Medulla oblongata (tissue), 1 donor: Measurements from ENCODE around the gene IL27RA.
"Not testable (repeated sequence)": the region's sequence is repeated elsewhere in the genome, so short reads cannot be mapped to it uniquely, and the experiment has no call there.

ENCODE experiments used
- DNase-seq: peaks from one replicate; pipeline ENCODE4 v3.0.0-alpha.2; 2015; ENCODE audit errors: extremely low spot score

IL27RA gene

DNA sequence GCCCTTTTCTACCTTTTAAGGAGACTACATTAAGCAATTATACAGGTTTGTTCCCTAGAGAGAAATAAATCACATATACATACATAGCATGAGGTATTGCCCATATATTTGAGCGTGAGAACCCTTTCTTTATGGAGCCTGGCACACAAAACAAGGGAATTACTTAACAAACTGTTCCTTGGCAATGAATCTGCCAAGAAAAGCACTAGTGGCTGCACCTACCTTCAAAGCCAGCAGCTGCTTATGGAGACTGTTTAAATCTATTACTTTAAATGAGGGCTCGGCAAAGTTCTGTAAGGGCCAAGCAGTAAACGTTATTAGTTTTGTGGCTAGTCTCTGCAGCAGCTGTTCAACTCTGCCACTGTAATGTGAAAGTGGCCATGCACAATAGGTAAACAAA lies 32.5 kb upstream of the IL27RA start:
- DNase-seq = no peak

DNA sequence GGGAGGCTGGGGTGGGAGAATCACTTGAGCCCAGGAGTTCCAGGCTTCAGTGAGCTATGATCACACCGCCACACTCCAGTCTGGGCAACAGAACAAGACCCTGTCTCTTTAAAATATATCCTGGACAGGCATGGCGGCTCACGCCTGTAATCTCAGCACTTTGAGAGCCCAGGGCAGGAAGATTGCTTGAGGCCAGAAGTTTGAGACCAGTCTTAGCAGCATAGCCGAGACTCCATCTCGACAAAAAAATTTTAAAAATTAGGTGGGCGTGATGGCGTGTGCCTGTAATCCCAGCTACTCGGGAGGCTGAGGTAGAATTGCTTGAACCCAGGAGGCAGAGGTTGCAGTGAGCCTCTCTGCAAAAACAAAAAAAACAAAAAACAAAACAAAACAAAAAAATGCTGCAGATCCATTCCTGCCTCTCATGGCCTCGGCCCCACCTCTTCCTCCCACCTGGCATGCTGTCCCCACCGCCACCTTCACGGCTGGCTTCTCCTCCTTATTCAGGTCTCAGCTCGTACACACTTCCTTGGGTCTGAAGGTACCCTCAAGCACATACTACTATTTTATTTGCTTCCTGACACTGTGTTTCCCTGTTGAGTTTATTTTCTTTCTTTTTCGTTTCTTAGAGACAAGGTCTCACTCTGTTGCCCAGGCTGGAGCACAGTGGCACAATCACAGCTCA lies 30.7 kb upstream of the IL27RA start:
- no peak for DNase-seq

DNA sequence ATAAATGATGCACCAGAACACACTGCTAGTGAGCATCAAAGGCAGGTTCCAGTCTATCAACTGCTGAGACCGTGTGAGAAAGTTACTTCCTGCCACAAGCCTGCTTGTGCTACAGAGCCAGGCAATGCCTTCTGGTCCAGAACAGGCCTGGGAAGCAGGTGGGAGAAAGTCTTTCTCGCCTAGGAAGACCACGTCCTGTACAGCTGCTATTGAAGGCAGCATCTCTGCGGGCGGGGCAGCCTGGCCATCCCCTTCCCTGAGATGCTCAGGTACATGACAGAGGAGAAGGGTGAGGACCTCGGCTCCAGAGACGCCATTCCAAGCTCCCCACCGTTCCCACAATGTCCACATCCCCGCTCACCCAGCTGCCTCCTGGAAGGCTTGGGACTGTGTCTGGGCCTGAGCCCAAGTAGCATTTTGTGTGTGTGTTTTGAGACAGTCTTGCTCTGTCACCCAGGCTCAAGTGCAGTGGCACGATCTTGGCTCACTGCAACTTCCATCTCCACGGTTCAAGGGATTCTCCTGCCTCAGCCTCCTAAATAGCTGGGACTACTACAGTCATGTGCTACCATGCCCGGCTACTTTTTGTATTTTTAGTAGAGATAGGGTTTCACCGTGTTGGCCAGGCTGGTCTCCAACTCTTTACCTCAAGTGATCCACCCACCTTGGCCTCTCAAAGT lies 28.9 kb upstream of the IL27RA start:
- peak; percentile 40 for DNase-seq

DNA sequence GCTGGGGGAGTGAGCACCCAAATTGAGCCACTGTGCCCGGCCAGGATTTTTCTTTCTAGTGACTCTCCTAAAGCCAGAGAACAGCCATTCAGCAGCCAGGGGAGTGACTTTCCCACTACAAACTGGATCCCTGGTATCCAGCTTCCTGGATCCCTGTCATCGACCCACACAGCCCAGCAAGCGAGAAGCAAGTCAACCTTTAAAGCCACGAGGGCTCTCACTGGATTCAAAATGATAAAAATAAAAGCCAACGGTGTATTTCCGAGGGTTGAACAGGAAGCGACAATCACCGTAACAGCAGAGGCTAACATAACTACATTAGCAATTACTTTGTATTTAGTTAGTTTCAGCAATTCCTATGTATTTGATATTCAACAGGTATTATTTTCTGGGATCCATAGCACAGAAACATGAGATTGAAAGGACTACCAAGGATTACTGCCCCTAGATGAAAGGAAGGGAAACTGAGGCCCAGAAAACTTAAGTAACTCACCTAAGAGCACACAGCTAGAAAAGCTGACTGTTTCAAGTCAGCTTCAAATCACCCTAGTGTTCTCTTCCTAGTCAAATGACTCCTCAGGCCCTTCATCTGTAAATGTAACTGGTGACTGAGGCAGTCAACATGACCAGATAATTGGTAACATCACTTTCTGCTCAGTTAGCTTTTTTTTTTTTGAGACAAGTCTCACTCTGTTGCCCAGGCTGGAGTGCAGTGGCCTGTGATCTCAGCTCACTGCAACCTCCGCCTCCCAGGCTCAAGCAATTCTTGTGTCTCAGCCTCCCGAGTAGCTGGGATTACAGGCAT lies 28.1 kb upstream of the IL27RA start:
- no peak for DNase-seq

DNA sequence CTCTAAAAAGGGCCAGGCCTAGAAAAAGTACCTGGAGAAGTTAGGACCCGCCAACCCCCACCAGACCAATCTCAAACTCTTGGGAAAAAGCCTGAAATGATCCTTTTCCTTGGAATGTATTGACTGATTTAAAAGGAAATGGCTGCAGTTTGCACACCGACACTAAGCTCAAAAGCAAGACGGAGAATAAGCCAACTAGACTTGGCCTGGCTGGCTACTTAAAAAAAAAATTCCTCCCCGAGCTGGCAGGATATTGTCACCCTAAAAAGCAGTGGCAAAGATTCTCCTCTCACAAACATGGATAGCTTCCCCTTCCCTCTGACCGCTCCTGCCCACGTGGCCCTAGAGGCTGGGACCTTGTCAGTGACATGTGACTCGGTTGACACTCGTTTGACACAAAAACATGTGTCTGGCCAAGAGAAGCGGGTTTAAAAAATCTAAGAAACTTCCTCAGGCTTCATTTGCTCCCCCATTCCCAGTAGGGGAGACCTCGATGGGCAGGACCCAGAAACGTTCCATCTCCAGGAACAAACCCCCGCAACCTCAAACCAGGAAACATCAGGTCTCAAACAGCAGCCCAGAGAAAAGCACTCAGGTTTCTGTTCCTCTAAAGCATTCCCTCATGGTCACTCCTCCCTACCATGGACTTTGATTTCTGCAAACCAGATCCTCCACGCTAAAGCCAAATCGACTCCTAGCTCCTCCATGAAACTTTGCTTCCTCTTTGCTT lies 26.8 kb upstream of the IL27RA start:
- peak; percentile 92 for DNase-seq

DNA sequence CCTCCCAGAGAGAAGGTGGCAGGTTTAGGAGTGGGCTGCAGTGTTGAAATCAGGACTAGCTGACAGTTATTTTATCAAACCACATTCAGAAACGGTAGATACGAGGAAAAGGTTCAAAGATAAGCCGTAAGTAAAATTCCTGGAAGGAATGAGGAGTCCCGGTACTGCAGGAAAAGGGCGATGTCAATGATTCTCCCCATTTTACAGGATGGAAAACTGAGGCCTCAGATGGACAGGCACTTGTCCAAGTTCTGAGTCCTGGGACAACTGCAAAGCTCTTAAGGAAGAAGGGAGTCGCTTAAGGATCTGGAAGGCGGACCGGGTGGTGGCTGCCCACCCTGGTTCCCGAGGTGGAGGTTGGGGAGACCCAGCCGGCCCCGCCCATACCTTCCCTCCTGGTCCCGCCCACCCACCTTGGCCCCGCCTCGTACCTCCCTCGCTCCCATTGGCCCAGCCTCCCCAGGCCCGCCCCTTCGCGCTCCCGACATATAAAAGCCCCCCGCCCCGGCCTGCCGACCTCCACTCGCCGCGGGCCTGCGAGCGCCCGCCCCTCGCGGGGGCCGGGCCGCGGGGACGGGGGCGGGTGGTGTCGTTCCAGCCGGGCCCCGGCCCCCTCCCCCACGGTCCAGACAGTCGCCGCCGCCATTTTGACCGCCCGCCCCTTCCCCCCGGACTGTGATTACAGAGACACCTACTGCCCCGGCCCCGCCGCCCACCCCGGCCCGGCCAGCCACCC lies 26.0 kb upstream of the IL27RA start:
- DNase-seq = peak; percentile 72

DNA sequence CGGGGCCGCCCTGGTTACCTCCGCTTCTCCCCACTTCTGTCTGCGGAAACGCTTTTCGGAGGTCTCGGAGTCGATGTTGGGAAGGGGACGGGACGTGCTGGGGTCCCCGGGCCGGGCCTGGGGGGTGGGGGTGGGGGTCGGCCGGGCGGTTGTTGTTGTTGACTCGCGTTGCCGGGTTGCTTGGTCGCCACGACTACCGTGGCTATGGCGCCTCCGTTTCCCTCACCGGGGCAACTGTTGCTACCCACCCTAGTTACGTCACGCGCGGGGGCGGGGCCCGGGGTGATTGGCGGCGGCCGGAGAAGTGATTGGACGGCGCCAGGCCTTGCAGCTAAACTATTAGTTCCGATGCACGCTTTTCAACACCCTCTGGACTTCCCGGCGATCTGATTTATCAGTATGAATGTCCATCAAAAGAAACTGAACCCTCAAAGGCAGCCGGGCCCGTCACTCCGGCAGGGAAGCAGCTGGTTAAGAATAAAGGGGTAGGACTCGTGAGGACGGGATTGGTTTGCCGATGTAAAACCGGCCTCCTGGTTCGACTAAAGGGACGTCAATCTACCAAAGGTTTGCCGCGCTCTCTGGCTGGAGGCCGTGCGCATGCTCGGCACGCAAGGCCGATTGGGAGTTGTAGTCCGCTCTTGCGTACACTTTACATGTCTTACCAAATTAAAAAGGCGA lies 25.3 kb upstream of the IL27RA start, which contains the start of gene RFX1:
TSS of gene RFX1 (minus strand) at position 236 of the 681 bp plus-strand sequence. CDS start 12,477 bp downstream, outside the sequence.
- DNase-seq = peak; percentile 100

DNA sequence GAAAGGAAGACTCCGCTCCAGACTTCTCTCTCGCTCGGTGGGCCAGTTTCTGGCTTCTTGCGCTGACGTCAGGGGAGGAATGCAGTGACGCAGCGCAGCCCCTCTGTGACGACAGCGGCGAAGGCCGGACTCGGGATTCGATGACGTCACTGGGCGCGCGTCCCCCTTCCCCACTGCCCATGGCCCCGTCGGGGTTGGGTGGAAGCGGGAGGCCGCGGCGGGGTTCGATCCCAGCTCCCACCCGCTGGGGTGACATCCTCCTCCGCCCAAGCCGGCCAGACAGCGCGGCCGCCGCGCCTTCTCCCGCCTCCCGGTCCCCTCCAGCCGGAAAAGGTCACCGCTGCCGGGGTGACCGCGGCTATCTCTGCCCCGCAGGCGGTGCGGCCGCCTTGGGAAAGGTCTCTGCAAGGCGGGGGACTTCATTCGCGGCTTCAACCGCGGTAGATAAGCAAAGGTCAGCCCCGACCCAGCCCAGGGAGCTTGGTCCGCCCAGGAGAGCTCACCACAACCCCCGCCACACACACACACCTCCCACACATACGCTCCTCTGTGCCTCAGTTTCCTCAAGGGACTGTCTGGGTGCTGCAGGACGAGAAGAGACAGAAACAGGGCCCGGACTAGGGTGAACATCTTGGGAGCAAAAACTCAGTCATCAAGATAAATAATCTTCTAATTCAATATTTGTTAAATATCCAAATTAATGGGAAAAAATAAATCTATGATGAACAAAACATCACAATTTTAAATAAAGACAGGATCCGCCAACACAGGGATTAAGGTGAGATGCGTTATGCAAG lies 24.6 kb upstream of the IL27RA start:
- no peak for DNase-seq

DNA sequence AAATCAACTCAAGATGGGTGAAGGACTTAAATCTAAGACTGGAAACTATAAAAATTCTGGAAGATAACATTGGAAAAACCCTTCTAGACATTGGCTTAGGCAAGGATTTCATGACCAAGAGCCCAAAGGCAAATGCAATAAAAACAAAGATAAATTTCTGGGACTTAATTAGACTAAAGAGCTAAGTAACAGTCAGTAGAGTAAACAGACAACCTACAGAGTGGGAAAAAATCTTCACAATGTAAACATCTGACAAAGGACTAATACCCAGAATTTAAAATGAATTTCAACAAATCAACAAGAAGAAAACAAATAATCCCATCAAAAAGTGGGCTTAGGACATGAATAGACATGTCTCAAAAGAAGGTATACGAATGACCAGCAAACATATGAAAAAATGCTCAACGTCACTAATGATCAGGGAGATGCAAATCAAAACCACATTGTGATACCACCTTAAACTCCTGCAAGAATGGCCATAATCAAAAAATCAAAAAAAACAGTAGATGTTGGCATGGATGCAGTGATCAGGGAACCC lies 19.1 kb upstream of the IL27RA start:
- no peak for DNase-seq

DNA sequence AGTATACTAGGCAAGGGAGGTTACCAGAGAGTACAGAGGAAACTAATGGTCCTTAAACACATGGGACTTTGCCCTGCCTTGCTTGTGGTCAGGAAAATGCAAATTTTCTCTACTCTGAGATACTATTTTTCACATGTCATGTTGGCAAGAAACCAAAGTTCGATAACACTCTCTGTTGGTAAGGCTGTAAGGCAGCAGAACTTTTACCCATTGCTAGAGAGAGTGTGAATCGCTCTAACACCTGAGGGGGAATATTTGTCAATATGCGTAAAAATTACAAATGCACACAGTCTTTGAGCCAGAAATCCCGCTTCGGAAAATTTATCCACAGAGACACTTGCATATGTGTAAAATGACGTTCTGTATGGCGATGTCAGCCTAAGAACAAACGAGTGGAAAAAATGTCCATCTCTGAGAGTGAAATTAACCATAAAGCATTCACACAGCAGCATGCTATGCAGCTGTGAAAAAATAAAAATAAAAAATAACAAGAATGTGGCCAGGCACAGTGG lies 16.0 kb upstream of the IL27RA start:
- no peak for DNase-seq

DNA sequence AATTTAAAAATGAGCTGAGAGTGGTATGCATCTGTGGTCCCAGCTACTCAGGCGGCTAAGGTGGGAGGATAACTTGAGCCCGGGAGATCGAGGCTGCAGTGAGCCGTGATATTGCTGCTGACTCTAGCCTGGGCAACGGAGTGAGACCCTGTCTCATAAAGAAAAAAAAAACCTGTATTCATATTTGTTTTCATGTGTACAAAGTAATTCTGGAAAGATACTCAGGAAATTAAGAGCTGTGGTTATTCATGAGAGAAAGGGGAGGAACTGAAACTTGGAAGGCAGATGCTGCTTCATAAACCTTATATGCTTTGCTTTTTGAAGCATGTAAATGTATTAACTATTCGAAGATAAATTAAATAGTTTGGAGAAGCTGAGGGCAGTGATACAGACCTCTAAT lies 12.5 kb upstream of the IL27RA start:
- DNase-seq = no peak

DNA sequence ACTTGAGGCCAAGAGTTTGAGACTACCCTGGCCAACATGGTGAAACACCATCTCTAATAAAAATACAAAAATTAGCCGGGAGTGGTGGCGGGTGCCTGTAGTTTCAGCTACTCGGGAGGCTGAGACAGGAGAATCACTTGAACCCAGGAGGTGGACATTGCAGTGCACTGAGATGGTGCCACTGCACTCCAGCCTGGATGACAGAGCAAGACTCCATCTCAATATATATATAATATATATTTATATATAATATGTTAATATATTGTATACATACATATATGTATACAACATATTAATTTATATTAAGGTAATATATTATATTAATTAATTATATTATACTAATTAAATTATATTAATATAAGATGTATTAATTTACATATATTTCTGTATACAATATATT lies 11.8 kb upstream of the IL27RA start:
- not testable (repeated sequence) for DNase-seq

DNA sequence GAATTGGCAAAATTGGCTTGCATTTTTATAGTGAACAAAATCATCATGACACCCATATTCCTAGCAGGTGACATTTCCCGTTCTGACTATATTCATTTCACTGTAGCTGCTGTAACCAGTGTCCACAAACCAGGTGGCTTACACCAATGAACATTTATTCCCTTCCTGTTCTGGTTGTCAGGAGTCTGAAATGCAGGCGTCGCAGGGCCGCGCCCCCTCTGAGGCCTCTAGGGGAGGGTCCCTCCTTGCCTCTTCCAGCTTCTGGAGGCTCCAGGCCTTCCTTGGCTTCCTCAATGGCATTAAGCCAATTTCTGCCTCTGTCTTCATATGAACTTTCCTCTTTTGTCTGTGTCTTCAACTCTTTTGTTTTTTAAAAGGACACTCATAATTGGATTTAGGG lies 10.1 kb upstream of the IL27RA start:
- DNase-seq = no peak

DNA sequence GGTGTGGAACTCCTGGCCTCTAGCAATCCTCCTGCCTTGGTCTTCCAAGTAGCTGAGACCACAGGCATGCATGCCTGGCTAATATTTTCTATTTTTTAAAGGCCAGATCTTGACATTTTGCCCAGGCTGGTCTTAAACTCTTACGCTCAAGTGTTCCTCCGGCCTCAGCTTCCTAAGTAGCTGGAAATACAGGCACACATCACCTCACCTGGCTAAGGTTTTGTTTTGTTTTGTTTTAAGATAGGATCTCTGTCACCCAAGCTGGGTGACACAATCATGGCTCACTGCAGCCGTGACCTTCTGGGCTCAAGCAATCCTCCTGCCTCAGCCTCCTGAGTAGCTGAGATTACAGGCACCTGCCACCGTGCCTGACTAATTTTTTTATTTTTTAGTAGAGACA lies 9.1 kb upstream of the IL27RA start:
- no peak for DNase-seq

DNA sequence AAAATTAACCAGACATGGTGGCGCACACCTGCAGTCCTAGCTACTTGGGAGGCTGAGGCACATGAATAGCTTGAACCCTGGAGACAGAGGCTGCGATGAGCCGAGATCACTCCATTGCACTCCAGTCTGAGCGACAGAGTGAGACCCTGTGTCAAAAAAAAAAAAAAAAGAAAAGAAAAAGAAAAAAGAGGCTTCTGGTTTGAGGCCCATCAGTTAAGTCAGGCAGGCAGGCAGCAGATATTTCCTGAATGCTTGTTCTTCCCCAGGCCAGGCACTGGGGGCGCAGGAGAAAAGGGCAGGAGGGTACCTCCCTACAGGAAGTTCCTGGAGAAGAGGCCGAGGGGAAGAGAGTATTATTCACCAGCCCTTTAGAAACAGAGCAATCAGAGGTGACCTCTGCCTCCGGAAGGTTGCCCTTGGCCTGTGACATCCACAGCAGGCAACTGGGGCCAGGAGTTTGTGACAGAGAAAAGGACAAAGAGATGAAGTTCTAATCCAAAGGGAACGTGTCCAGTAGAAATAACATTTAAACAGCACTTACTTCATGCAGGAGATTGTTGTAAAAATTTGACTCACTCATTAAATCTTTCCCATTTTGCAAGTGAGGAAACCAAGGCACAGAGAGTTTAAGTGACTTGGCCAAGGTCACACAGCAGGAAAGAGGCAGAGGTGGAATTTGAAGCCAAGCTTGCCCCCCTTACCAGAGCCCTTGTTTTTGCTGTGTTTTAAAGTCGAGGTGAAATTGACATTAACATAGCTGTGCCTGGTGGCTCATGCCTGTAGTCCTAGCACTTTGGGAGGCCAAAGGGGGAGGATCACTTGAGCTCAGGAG lies 7.9 kb upstream of the IL27RA start:
- no peak for DNase-seq

DNA sequence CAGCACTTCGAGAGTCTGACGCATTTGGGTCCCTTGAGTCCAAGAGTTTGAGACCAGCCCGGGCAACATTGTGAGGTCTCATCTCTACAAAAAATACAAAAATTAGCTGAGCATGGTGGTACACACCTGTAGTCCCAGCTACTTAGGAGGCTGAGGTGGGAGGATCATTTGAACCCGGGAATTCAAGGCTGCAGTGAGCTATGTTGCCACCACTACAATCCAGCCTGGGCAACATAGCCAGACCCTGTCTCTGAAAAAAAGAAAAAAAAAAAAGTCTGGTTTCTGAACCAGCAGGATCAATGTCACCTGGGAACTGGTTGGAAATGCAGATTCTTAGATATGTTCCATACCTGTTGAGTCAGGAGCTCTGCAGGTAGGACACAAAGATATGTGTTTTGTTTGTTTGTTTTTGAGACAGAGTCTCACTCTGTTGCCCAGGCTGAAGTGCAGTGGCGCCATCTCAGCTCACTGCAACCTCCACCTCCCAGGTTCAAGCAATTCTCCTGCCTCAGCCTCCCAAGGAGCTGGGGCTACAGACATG lies 4.8 kb upstream of the IL27RA start:
- DNase-seq = not testable (repeated sequence)

DNA sequence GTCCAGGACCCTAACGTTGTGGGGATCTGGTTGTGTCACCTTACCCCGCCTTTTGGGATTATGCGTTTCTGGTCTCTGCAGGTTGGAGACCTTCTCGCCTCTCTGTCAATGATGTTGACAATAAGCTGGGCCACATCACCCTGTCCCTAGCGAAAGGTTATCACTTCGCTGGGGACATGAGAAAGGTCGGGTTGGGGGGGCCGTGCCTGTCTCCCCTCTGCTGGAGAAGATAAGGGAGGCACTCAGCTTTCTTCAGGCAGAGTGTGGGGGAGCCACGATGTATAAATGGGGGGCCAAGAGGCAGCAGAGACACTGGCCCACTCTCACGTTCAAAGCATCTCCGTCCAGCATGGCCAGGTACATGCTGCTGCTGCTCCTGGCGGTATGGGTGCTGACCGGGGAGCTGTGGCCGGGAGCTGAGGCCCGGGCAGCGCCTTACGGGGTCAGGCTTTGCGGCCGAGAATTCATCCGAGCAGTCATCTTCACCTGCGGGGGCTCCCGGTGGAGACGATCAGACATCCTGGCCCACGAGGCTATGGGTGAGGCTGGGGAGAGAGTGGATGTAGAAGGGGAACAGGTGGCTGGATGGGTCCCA lies 3.6 kb upstream of the IL27RA start, which contains the start of gene RLN3:
TSS of gene RLN3 (plus strand) at position 293 of the 595 bp plus-strand sequence. CDS start at position 350, 57 bp downstream.
- no peak for DNase-seq

DNA sequence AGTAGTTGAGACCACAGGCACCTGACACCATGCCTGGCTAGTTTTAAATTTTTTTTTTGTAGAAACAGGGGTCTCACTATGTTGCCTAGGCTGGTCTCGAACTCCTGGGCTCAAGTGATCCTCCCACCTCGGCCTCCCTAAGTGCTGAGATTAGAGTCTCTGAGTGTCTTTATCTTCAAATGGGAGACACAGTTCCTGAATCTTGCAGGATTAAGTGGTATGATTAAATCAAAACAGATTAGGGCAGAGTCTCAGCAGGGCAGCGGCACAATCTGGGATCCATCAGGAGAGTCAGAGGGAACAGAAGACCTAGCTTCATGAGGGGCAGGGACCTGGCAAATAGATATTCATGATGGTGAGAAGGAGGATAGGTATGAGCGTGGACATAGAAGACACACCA lies 2.7 kb upstream of the IL27RA start:
- DNase-seq = no peak
